Thoracic aorta (tissue), 2 donors: ENCODE measurements around the gene CLNK. TPM values are rescaled to one million over a fixed set of nuclear protein-coding genes. Genes with fewer than 3 reads are reported as not detected.
A peak's percentile ranks its signal among the peaks of the same experiment; 100 is the strongest.
"Not testable (repeated sequence)": the region's sequence is repeated elsewhere in the genome, so short reads cannot be mapped to it uniquely, and the experiment has no call there.

Experiments
- ATAC-seq: fragments of 150-250 bp; one replicate; pipeline ENCODE4 v1.8.0; 2017; ENCODE audit warnings: low read depth; ENCODE audit not compliant: insufficient number of reproducible peaks, low FRiP score
- DNase-seq: peaks from one replicate; pipeline ENCODE4 v3.0.0-alpha.2; 2020; ENCODE audit warnings: low spot score
- H3K27ac ChIP-seq, 2 donors: fragments of 200-600 bp; sonication (generic); 1 replicate in 1 of 2; 2 replicates in 1 of 2; pipeline ENCODE4 v1.5.1; 2016; ENCODE audit warnings: mild to moderate bottlenecking in 2 of 2, moderate library complexity in 2 of 2
- H3K27me3 ChIP-seq: fragments of 200-600 bp; sonication (generic); replicated peaks from 2 replicates; pipeline ENCODE4 v1.6.0; 2016; ENCODE audit warnings: mild to moderate bottlenecking; ENCODE audit not compliant: insufficient read depth
- H3K36me3 ChIP-seq: fragments of 200-600 bp; sonication (generic); one replicate; pipeline ENCODE4 v1.5.1; 2016
- H3K4me1 ChIP-seq, 2 donors: fragments of 200-600 bp; sonication (generic); 1 replicate in 1 of 2; 2 replicates in 1 of 2; pipeline versions ENCODE4 v1.5.1 to v1.6.0; 2016; ENCODE audit warnings: low read depth in 2 of 2, mild to moderate bottlenecking in 1 of 2; ENCODE audit not compliant: control insufficient read depth in 1 of 2
- H3K4me3 ChIP-seq: fragments of 200-600 bp; sonication (generic); 2 replicates; pipeline ENCODE4 v1.5.1; 2016; ENCODE audit warnings: mild to moderate bottlenecking
- H3K9me3 ChIP-seq: fragments of 200-600 bp; sonication (generic); 2 replicates; pipeline ENCODE4 v1.5.1; 2016
- total RNA-seq, 2 donors: library from RNA; depleted of rRNA; stranded (reverse); fragments of >200 nt; gene quantifications; one replicate each; pipeline versions ENCODE4 v1.1.0 to v1.2.3, GENCODE V29; 2016
- TF ChIP-seq, protein P1 (sequence below): fragments of 200-600 bp; sonication (generic); IDR thresholded peaks from one replicate; pipeline ENCODE4 v1.5.1; 2019; ENCODE audit warnings: antibody characterized with exemption

The CLNK gene
- total RNA-seq, 2 donors from 2014 or later = not detected

DNA sequence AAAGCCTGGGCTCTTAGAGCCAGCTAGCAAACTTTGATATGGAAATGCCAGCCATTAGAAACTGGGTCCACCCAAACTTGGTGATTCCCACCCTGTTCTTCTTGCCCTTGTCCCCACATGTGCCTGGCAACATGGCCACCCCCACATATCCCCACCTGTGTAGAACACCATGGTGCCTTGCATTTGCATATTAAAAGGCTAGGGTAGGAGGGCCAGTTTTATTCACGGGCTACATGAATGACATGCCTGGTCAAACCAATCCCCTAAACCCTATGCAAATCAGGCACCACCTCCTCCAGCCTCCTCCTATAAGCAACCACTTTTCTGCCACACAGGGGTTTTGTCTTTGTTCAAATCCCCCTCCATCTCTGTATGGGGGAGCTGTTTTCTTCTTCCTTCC lies 104.9 kb downstream of the CLNK start:
- peaks cover 0 to 6% of the 10 kb centered on the region in 2 donors for H3K4me1 ChIP-seq
- no peaks in the 10 kb centered on the region for H3K27me3 ChIP-seq
- no peak for DNase-seq
- H3K27ac ChIP-seq = no peak overlapping the region
- no peak overlapping the region for H3K4me3 ChIP-seq
- TF ChIP-seq, protein P1, sequence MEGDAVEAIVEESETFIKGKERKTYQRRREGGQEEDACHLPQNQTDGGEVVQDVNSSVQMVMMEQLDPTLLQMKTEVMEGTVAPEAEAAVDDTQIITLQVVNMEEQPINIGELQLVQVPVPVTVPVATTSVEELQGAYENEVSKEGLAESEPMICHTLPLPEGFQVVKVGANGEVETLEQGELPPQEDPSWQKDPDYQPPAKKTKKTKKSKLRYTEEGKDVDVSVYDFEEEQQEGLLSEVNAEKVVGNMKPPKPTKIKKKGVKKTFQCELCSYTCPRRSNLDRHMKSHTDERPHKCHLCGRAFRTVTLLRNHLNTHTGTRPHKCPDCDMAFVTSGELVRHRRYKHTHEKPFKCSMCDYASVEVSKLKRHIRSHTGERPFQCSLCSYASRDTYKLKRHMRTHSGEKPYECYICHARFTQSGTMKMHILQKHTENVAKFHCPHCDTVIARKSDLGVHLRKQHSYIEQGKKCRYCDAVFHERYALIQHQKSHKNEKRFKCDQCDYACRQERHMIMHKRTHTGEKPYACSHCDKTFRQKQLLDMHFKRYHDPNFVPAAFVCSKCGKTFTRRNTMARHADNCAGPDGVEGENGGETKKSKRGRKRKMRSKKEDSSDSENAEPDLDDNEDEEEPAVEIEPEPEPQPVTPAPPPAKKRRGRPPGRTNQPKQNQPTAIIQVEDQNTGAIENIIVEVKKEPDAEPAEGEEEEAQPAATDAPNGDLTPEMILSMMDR = no peak
- H3K36me3 ChIP-seq = no peaks in the 10 kb centered on the region
- ATAC-seq = no peak
- H3K9me3 ChIP-seq = no peaks in the 10 kb centered on the region

DNA sequence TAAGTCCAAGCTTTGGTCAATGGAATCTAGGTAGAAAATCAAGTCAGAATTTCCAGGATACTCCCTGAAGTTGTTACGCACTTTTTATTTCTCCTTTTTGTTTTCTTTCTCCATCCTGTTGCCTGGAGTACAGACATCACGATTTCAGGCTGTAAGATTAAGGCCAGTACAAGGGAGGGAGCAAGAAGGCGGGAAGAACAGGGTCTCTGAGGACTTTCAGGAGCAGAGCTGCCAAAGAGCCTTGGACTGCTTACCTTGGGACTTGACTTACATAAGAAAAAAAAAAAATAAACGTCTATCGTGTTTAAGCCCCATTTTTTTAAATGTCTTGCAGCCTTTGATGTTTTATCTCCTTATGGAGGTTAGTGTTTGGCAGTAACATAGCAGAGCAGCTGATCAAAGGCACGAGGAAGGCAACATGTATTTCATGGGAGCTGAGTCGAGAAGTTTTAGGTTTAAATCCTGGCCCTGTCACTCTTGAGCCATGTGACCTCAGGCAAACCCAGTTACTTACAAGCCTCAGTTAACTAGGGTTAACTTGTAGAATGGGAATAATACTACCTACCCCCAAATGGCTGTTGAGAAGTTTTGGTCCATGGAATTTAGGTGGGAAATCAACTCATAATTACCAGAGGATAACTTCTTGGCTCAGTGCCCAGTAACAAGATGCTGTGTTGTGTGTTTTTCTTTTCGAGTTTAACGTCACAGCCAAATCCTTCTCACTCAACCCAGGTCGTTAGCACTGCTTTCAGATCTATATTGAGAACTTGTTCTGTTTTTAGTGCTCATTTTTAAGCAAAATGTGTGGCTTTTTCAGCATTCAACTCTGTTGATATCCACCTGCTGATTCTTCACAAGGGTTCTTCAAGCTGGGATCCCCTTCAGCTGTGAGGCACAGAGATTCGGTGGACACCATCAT lies 106.8 kb downstream of the CLNK start:
- DNase-seq (no peak), ATAC-seq (no peak)
- TF ChIP-seq, protein P1 = no peak
- Histone ChIP-seq H3K9me3 (no peaks in the 10 kb centered on the region), H3K27me3 (no peaks in the 10 kb centered on the region), H3K27ac (no peak overlapping the region), H3K4me3 (no peak overlapping the region), H3K36me3 (no peaks in the 10 kb centered on the region), H3K4me1 (no peaks in the 10 kb centered on the region)

DNA sequence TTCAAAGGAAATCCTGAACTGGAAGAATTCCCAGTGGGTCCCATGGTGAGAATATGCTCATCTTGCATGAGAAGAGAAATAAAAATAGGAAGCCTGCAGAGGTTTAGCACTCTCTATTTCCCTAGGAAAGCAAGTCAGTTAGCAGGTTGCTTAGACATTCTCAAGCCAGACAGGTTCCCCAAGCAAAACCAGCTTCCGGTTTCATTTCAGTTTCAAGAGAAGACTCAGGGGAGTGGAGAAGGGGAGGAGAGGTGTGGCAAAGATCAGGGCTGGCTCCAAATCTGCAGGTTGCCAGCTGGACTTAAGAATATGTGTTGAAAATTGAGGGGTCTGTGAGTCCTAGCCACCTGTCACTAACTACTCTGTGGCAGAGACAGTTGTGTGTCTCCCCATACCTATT lies 107.5 kb downstream of the CLNK start:
- TF ChIP-seq, protein P1 = no peak
- DNase-seq = no peak
- Histone ChIP-seq H3K4me3 (no peak overlapping the region), H3K27ac (no peak overlapping the region), H3K9me3 (no peaks in the 10 kb centered on the region), H3K27me3 (no peaks in the 10 kb centered on the region), H3K36me3 (no peaks in the 10 kb centered on the region), H3K4me1 (no peaks in the 10 kb centered on the region)
- no peak for ATAC-seq

DNA sequence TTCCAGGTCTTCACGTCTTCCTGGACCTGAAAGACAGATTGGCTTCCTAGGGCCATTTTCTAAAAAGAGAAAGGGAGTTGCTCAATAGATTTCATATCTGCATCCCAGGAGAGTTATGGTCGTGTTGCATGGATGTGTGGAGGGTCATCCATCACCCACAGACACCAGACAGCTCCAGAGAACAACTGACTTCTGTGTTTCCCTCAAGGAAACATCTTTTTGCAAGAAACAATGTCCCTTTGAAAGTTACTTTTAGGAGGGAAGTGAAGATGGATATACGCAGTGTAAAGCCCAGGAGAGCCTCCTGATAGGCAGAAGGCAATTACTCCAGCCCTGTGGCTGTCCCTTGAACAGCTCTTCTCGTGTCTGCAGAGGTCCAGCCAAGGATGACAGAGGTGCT lies 108.3 kb downstream of the CLNK start:
- no peak for DNase-seq
- Histone ChIP-seq H3K36me3 (no peaks in the 10 kb centered on the region), H3K4me3 (no peak overlapping the region), H3K4me1 (no peaks in the 10 kb centered on the region), H3K27me3 (no peaks in the 10 kb centered on the region), H3K9me3 (no peaks in the 10 kb centered on the region), H3K27ac (no peak overlapping the region)
- TF ChIP-seq, protein P1 = no peak
- no peak for ATAC-seq

DNA sequence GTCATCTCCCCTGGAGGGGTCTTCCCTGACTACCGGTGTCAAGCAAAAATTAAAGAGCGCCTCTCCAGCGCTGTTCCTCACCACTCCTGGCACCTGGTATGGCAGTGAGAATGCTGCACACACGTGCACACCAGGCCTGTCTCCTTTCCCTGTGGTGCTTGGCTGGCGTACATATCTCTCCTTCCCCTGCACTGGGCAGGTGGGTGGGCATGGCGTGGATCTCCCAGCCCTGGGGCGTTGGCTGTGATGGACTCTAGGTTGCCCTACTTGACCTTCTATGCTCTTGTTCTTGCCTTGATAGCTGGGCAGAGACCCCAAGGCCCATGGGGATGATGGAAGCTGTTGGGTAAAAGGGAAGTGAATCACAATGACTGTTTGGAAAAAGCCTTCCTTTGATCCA lies 109.2 kb downstream of the CLNK start:
- TF ChIP-seq, protein P1 = no peak
- ATAC-seq (peak; percentile 43), DNase-seq (no peak)
- Histone ChIP-seq H3K4me3 (no peak overlapping the region), H3K36me3 (no peaks in the 10 kb centered on the region), H3K27me3 (no peaks in the 10 kb centered on the region), H3K9me3 (no peaks in the 10 kb centered on the region), H3K4me1 (no peaks in the 10 kb centered on the region), H3K27ac (no peak overlapping the region)

DNA sequence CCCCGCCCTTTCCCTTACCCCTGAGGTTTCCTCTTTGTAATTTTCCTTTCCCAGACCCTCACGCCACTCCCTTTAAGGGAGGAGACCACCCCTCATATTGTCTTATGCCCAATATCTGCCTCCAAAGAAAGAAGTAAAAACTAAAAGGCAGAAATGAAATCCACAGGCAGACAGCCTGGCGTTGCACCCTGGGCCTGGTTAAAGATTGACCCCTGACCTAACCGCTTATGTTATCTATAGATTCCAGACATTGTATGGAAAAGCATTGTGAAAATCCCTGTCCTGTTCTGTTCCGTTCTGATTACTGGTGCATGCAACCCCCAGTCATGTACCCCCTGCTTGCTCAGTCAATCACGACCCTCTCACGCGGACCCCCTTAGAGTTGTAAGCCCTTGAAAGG lies 110.0 kb downstream of the CLNK start:
- ATAC-seq, H3K4me3 ChIP-seq, H3K27ac ChIP-seq, H3K36me3 ChIP-seq, H3K4me1 ChIP-seq, H3K9me3 ChIP-seq, DNase-seq, H3K27me3 ChIP-seq: not testable (repeated sequence)
